BLaER1 treated with 17β-estradiol and CSF1 and Interleukin-3, amounts not matched to agents 10 nM and 100 nM (cell line): ENCODE results near the gene SEC22C.

Experiments
- H3K27ac ChIP-seq, 11 experiments: shearing (Covaris generic); formaldehyde crosslinking; 2 replicates each; pipeline ENCODE4 v1.8.1; 2022
- H3K27me3 ChIP-seq, 11 experiments: shearing (Covaris generic); formaldehyde crosslinking; 2 replicates each; pipeline ENCODE4 v1.8.1; 2022
- H3K36me3 ChIP-seq, 11 experiments: shearing (Covaris generic); formaldehyde crosslinking; 2 replicates each; pipeline ENCODE4 v1.8.1; 2022
- H3K4me1 ChIP-seq, 10 experiments: shearing (Covaris generic); formaldehyde crosslinking; 2 replicates each; pipeline ENCODE4 v1.8.1; 2022
- H3K4me2 ChIP-seq, 11 experiments: shearing (Covaris generic); formaldehyde crosslinking; 2 replicates each; pipeline ENCODE4 v1.8.1; 2022
- H3K4me3 ChIP-seq, 10 experiments: shearing (Covaris generic); formaldehyde crosslinking; 2 replicates each; pipeline ENCODE4 v1.8.1; 2022
- H3K9ac ChIP-seq, 11 experiments: shearing (Covaris generic); formaldehyde crosslinking; 2 replicates each; pipeline ENCODE4 v1.8.1; 2022
- H3K9me3 ChIP-seq, 11 experiments: shearing (Covaris generic); formaldehyde crosslinking; replicated peaks in 1 of 11; 2 replicates each; pipeline ENCODE4 v1.8.1; 2022
- H4K20me1 ChIP-seq, 11 experiments: shearing (Covaris generic); formaldehyde crosslinking; 2 replicates each; pipeline ENCODE4 v1.8.1; 2022
- Cebpa-rat ChIP-seq, 11 experiments: shearing (Covaris generic); IDR thresholded peaks; 2 replicates each; pipeline ENCODE4 v1.8.1; 2022

SEC22C gene

GRCh38 chr3:42510325-42510724, 71.4 kb downstream of the SEC22C start:
- peaks cover 56 to 90% (median 79%) of the 10 kb centered on the region in 10 experiments for H3K4me1 ChIP-seq

GRCh38 chr3:42509111-42509510, 72.7 kb downstream of the SEC22C start:
- H4K20me1 ChIP-seq: peaks cover 0 to 3% (median 0%) of the 10 kb centered on the region in 11 experiments; a peak in 1 of 22 replicates
- no peak for TF ChIP-seq Cebpa-rat (IDR thresholded peaks at IDR 0.05)
- H3K27me3 ChIP-seq: no peaks in the 10 kb centered on the region
- H3K27ac ChIP-seq: no peak overlapping the region
- no peaks in the 10 kb centered on the region for H3K9me3 ChIP-seq
- peaks cover 52 to 92% (median 73%) of the 10 kb centered on the region in 10 experiments for H3K4me1 ChIP-seq
- no peak overlapping the region for H3K9ac ChIP-seq
- H3K4me3 ChIP-seq: no peak overlapping the region
- no peaks in the 10 kb centered on the region for H3K36me3 ChIP-seq
- H3K4me2 ChIP-seq: peak overlapping the region in 10 of 11 experiments; percentile 73 to 94 (median 85); a peak in 19 of 22 replicates

More at GRCh38 chr3:42510325-42510724, 71.4 kb downstream of the SEC22C start:
- peak overlapping the region; percentile 73 to 94 (median 85) for H3K4me2 ChIP-seq
- H3K27ac ChIP-seq: no peak overlapping the region
- no peak overlapping the region for H3K9ac ChIP-seq
- H3K36me3 ChIP-seq: peaks cover 0 to 7% (median 0%) of the 10 kb centered on the region in 11 experiments; a peak in 1 of 22 replicates
- H3K4me3 ChIP-seq: no peak overlapping the region
- H3K27me3 ChIP-seq: no peaks in the 10 kb centered on the region
- peaks cover 0 to 3% (median 0%) of the 10 kb centered on the region in 11 experiments; a peak in 1 of 22 replicates for H4K20me1 ChIP-seq
- TF ChIP-seq Cebpa-rat (IDR thresholded peaks at IDR 0.05): no peak
- no peaks in the 10 kb centered on the region for H3K9me3 ChIP-seq

- H3K27ac ChIP-seq: no peak overlapping the region
- peaks cover 0 to 3% (median 0%) of the 10 kb centered on the region in 11 experiments; a peak in 1 of 22 replicates for H4K20me1 ChIP-seq
- peak overlapping the region; percentile 67 to 94 (median 85) for H3K4me2 ChIP-seq
- H3K4me3 ChIP-seq: no peak overlapping the region
- H3K9ac ChIP-seq: no peak overlapping the region; a peak in 1 of 22 replicates
- peaks cover 58 to 97% (median 72%) of the 10 kb centered on the region in 10 experiments for H3K4me1 ChIP-seq
- H3K36me3 ChIP-seq: no peaks in the 10 kb centered on the region
- TF ChIP-seq Cebpa-rat (IDR thresholded peaks at IDR 0.05): no peak
- no peaks in the 10 kb centered on the region for H3K9me3 ChIP-seq
- no peaks in the 10 kb centered on the region for H3K27me3 ChIP-seq
Measured at GRCh38 chr3:42508562-42508961, 73.2 kb downstream of the SEC22C start.

GRCh38 chr3:42507761-42508335, 73.9 kb downstream of the SEC22C start:
- H3K27me3 ChIP-seq: no peaks in the 10 kb centered on the region; a peak in 1 of 22 replicates
- H3K9me3 ChIP-seq: no peaks in the 10 kb centered on the region
- no peak overlapping the region for H3K4me3 ChIP-seq
- no peak overlapping the region for H3K27ac ChIP-seq
- H4K20me1 ChIP-seq: peaks cover 0 to 3% (median 0%) of the 10 kb centered on the region in 11 experiments; a peak in 2 of 22 replicates
- H3K4me1 ChIP-seq: peaks cover 64 to 98% (median 71%) of the 10 kb centered on the region in 10 experiments
- no peaks in the 10 kb centered on the region for H3K36me3 ChIP-seq
- no peak for TF ChIP-seq Cebpa-rat (IDR thresholded peaks at IDR 0.05)
- H3K4me2 ChIP-seq: peak overlapping the region; percentile 62 to 94 (median 85); a peak in 21 of 22 replicates
- H3K9ac ChIP-seq: no peak overlapping the region

GRCh38 chr3:42507252-42507651, 74.5 kb downstream of the SEC22C start:
- Histone ChIP-seq H4K20me1 (peaks cover 0 to 3% (median 0%) of the 10 kb centered on the region in 11 experiments; a peak in 2 of 22 replicates), H3K4me1 (peaks cover 60 to 93% (median 67%) of the 10 kb centered on the region in 10 experiments), H3K27me3 (peaks cover 0 to 1% (median under 1%) of the 10 kb centered on the region in 11 experiments; a peak in 10 of 22 replicates), H3K36me3 (no peaks in the 10 kb centered on the region), H3K4me2 (peak overlapping the region; percentile 8 to 94 (median 85); a peak in 21 of 22 replicates), H3K27ac (no peak overlapping the region), H3K4me3 (no peak overlapping the region), H3K9me3 (no peaks in the 10 kb centered on the region), H3K9ac (no peak overlapping the region)
- no peak for TF ChIP-seq Cebpa-rat (IDR thresholded peaks at IDR 0.05)

GRCh38 chr3:42505849-42506410, 75.8 kb downstream of the SEC22C start:
- Histone ChIP-seq H3K9me3 (no peaks in the 10 kb centered on the region), H3K4me2 (peak overlapping the region in 3 of 11 experiments; percentile 28 to 52 (median 37); a peak in 7 of 22 replicates), H3K4me3 (no peak overlapping the region), H4K20me1 (peaks cover 0 to 3% (median 0%) of the 10 kb centered on the region in 11 experiments; a peak in 2 of 22 replicates), H3K4me1 (peaks cover 58 to 92% (median 65%) of the 10 kb centered on the region in 10 experiments), H3K27me3 (peaks cover 12 to 14% (median 13%) of the 10 kb centered on the region in 11 experiments), H3K9ac (no peak overlapping the region), H3K36me3 (no peaks in the 10 kb centered on the region), H3K27ac (no peak overlapping the region)
- TF ChIP-seq Cebpa-rat (IDR thresholded peaks at IDR 0.05): no peak

- H3K36me3 ChIP-seq: no peaks in the 10 kb centered on the region
- H3K9ac ChIP-seq: no peak overlapping the region
- H3K4me3 ChIP-seq: no peak overlapping the region
- no peaks in the 10 kb centered on the region for H3K9me3 ChIP-seq
- H3K27ac ChIP-seq: no peak overlapping the region
- H3K4me2 ChIP-seq: peak overlapping the region in 4 of 11 experiments; percentile 18 to 52 (median 32); a peak in 7 of 22 replicates
- TF ChIP-seq Cebpa-rat (IDR thresholded peaks at IDR 0.05): no peak
- peaks cover 51 to 86% (median 59%) of the 10 kb centered on the region in 10 experiments for H3K4me1 ChIP-seq
- H4K20me1 ChIP-seq: peaks cover 0 to 3% (median 0%) of the 10 kb centered on the region in 11 experiments; a peak in 2 of 22 replicates
- peaks cover 18 to 21% (median 20%) of the 10 kb centered on the region in 11 experiments for H3K27me3 ChIP-seq
Measured at GRCh38 chr3:42505128-42505848, 76.5 kb downstream of the SEC22C start.

GRCh38 chr3:42504334-42505127, 77.2 kb downstream of the SEC22C start:
- H3K4me3 ChIP-seq: no peak overlapping the region
- H3K27ac ChIP-seq: no peak overlapping the region
- H3K4me2 ChIP-seq: peak overlapping the region in 6 of 11 experiments; percentile 16 to 99 (median 93); a peak in 8 of 22 replicates
- H3K36me3 ChIP-seq: no peaks in the 10 kb centered on the region
- H3K4me1 ChIP-seq: peaks cover 44 to 78% (median 52%) of the 10 kb centered on the region in 10 experiments
- no peak for TF ChIP-seq Cebpa-rat (IDR thresholded peaks at IDR 0.05)
- H4K20me1 ChIP-seq: peaks cover 0 to 3% (median 0%) of the 10 kb centered on the region in 11 experiments; a peak in 2 of 22 replicates
- H3K9ac ChIP-seq: no peak overlapping the region
- H3K9me3 ChIP-seq: no peaks in the 10 kb centered on the region
- H3K27me3 ChIP-seq: peaks cover 26 to 28% (median 27%) of the 10 kb centered on the region in 11 experiments
